Activated naive CD8-positive, alpha-beta T cell treated with anti-CD3 and anti-CD28 coated beads, Interleukin-2, amount 50 U/mL, for 24 hours (primary cell): ENCODE measurements around the gene OR51M1.
"Not testable (repeated sequence)": the region's sequence is repeated elsewhere in the genome, so short reads cannot be mapped to it uniquely, and the experiment has no call there.

Experiments used
- ATAC-seq: fragments of 150-1000 bp; cut with Tn5 transposase; one replicate; pipeline ENCODE4 v1.10.0; 2021
- DNase-seq: peaks from one replicate; pipeline ENCODE4 v3.0.0; 2021
- H3K27ac Mint-ChIP-seq: one replicate; pipeline ENCODE4 v1.8.0; 2021; ENCODE audit warnings: mild to moderate bottlenecking, mixed read lengths
- H3K27me3 Mint-ChIP-seq: one replicate; pipeline ENCODE4 v1.8.0; 2021; ENCODE audit warnings: mixed read lengths
- H3K36me3 Mint-ChIP-seq: one replicate; pipeline ENCODE4 v1.8.0; 2021; ENCODE audit warnings: low read depth, mixed read lengths
- H3K4me1 Mint-ChIP-seq: one replicate; pipeline ENCODE4 v1.8.0; 2021; ENCODE audit warnings: mixed read lengths
- H3K4me3 Mint-ChIP-seq: one replicate; pipeline ENCODE4 v1.8.0; 2021; ENCODE audit warnings: mild to moderate bottlenecking, moderate library complexity, mixed read lengths
- H3K9me3 Mint-ChIP-seq: one replicate; pipeline ENCODE4 v1.8.0; 2021; ENCODE audit warnings: mixed read lengths

The OR51M1 gene

GRCh38 chr11:5383576-5383975 lies at the start of gene OR51M1:
TSS of gene OR51M1 (plus strand) at chr11:5383812. CDS start at chr11:5389399, 5,587 bp downstream.
- Mint-ChIP-seq H3K27me3 (no peaks in the 10 kb centered on the region), H3K36me3 (no peaks in the 10 kb centered on the region), H3K4me3 (no peak within 1 kb of the TSS), H3K4me1 (no peaks in the 10 kb centered on the region), H3K9me3 (no peaks in the 10 kb centered on the region), H3K27ac (no peak within 1 kb of the TSS)
- no peak for ATAC-seq
- no peak for DNase-seq

GRCh38 chr11:5335170-5335569 lies 48.4 kb upstream of the OR51M1 start:
- DNase-seq: no peak
- no peak for ATAC-seq
- Mint-ChIP-seq H3K4me3 (no peak overlapping the region), H3K27ac (no peak overlapping the region), H3K27me3 (no peaks in the 10 kb centered on the region), H3K4me1 (no peaks in the 10 kb centered on the region), H3K36me3 (no peaks in the 10 kb centered on the region), H3K9me3 (no peaks in the 10 kb centered on the region)

- no peak overlapping the region for H3K27ac Mint-ChIP-seq
- no peak overlapping the region for H3K4me3 Mint-ChIP-seq
- no peaks in the 10 kb centered on the region for H3K4me1 Mint-ChIP-seq
- H3K27me3 Mint-ChIP-seq: no peaks in the 10 kb centered on the region
- H3K36me3 Mint-ChIP-seq: no peaks in the 10 kb centered on the region
- DNase-seq (no peak), ATAC-seq (no peak)
- H3K9me3 Mint-ChIP-seq: no peaks in the 10 kb centered on the region
Observed at GRCh38 chr11:5336331-5336730, 47.3 kb upstream of the OR51M1 start.

GRCh38 chr11:5337253-5337652 lies 46.4 kb upstream of the OR51M1 start:
- H3K9me3 Mint-ChIP-seq, H3K4me1 Mint-ChIP-seq, H3K4me3 Mint-ChIP-seq, H3K27me3 Mint-ChIP-seq, ATAC-seq, H3K27ac Mint-ChIP-seq, DNase-seq, H3K36me3 Mint-ChIP-seq: not testable (repeated sequence)

- H3K4me3 Mint-ChIP-seq: no peak overlapping the region
- no peaks in the 10 kb centered on the region for H3K9me3 Mint-ChIP-seq
- ATAC-seq: no peak
- no peaks in the 10 kb centered on the region for H3K36me3 Mint-ChIP-seq
- H3K27me3 Mint-ChIP-seq: no peaks in the 10 kb centered on the region
- H3K27ac Mint-ChIP-seq: no peak overlapping the region
- H3K4me1 Mint-ChIP-seq: no peaks in the 10 kb centered on the region
- DNase-seq: no peak
Observed at GRCh38 chr11:5339771-5340322, 43.8 kb upstream of the OR51M1 start.

- DNase-seq (no peak), ATAC-seq (no peak)
- Mint-ChIP-seq H3K4me3 (no peak within 1 kb of the TSS), H3K36me3 (no peaks in the 10 kb centered on the region), H3K27ac (no peak within 1 kb of the TSS), H3K4me1 (no peaks in the 10 kb centered on the region), H3K27me3 (peaks cover 5% of the 10 kb centered on the region), H3K9me3 (no peaks in the 10 kb centered on the region)
Observed at GRCh38 chr11:5343474-5344335, 39.9 kb upstream of the OR51M1 start, which contains the start of gene OR51B5. TSS of gene OR51B5 (minus strand) at chr11:5343524. CDS start at chr11:5343524, 0 bp downstream.

- no peak for DNase-seq
- Mint-ChIP-seq H3K9me3 (no peaks in the 10 kb centered on the region), H3K4me3 (no peak overlapping the region), H3K27ac (no peak overlapping the region), H3K36me3 (no peaks in the 10 kb centered on the region), H3K27me3 (peaks cover 6% of the 10 kb centered on the region), H3K4me1 (no peaks in the 10 kb centered on the region)
- no peak for ATAC-seq
Observed at GRCh38 chr11:5345831-5346230, 37.8 kb upstream of the OR51M1 start.

- H3K27ac Mint-ChIP-seq: no peak overlapping the region
- no peak for ATAC-seq
Observed at GRCh38 chr11:5348551-5349194, 34.9 kb upstream of the OR51M1 start.

GRCh38 chr11:5349550-5349949 lies 34.1 kb upstream of the OR51M1 start:
- DNase-seq: no peak
- H3K4me3 Mint-ChIP-seq: no peak overlapping the region

More at GRCh38 chr11:5348551-5349194, 34.9 kb upstream of the OR51M1 start:
- Mint-ChIP-seq H3K27me3 (peaks cover 8% of the 10 kb centered on the region), H3K36me3 (no peaks in the 10 kb centered on the region), H3K4me3 (no peak overlapping the region), H3K9me3 (no peaks in the 10 kb centered on the region), H3K4me1 (no peaks in the 10 kb centered on the region)
- no peak for DNase-seq

GRCh38 chr11:5351208-5351607 lies 32.4 kb upstream of the OR51M1 start, which contains the start of gene OR51B6:
TSS of gene OR51B6 (plus strand) at chr11:5351508. CDS start at chr11:5351508, 0 bp downstream.
- Mint-ChIP-seq H3K4me1 (no peaks in the 10 kb centered on the region), H3K27ac (no peak within 1 kb of the TSS), H3K9me3 (no peaks in the 10 kb centered on the region), H3K27me3 (peaks cover 8% of the 10 kb centered on the region), H3K36me3 (no peaks in the 10 kb centered on the region), H3K4me3 (no peak within 1 kb of the TSS)
- DNase-seq (no peak), ATAC-seq (no peak)

More at GRCh38 chr11:5349550-5349949, 34.1 kb upstream of the OR51M1 start:
- ATAC-seq: no peak
- Mint-ChIP-seq H3K36me3 (no peaks in the 10 kb centered on the region), H3K27ac (no peak overlapping the region), H3K27me3 (peaks cover 8% of the 10 kb centered on the region), H3K4me1 (no peaks in the 10 kb centered on the region), H3K9me3 (no peaks in the 10 kb centered on the region)

- H3K4me1 Mint-ChIP-seq, H3K9me3 Mint-ChIP-seq, H3K27me3 Mint-ChIP-seq, DNase-seq, H3K27ac Mint-ChIP-seq, H3K4me3 Mint-ChIP-seq, H3K36me3 Mint-ChIP-seq, ATAC-seq: not testable (repeated sequence)
Observed at GRCh38 chr11:5356031-5356430, 27.6 kb upstream of the OR51M1 start.

GRCh38 chr11:5362017-5362625 lies 21.5 kb upstream of the OR51M1 start:
- H3K27ac Mint-ChIP-seq: no peak overlapping the region
- H3K9me3 Mint-ChIP-seq: no peaks in the 10 kb centered on the region
- H3K4me3 Mint-ChIP-seq: no peak overlapping the region
- no peaks in the 10 kb centered on the region for H3K36me3 Mint-ChIP-seq
- DNase-seq (no peak), ATAC-seq (no peak)
- no peaks in the 10 kb centered on the region for H3K4me1 Mint-ChIP-seq
- H3K27me3 Mint-ChIP-seq: peaks cover 2% of the 10 kb centered on the region

GRCh38 chr11:5363679-5364078 lies 19.9 kb upstream of the OR51M1 start:
- no peaks in the 10 kb centered on the region for H3K4me1 Mint-ChIP-seq
- no peaks in the 10 kb centered on the region for H3K9me3 Mint-ChIP-seq
- DNase-seq: no peak
- no peak for ATAC-seq
- no peak overlapping the region for H3K27ac Mint-ChIP-seq
- H3K36me3 Mint-ChIP-seq: no peaks in the 10 kb centered on the region
- H3K4me3 Mint-ChIP-seq: no peak overlapping the region
- peaks cover 2% of the 10 kb centered on the region for H3K27me3 Mint-ChIP-seq

- H3K27ac Mint-ChIP-seq: no peak overlapping the region
- no peak overlapping the region for H3K4me3 Mint-ChIP-seq
- no peaks in the 10 kb centered on the region for H3K36me3 Mint-ChIP-seq
- H3K27me3 Mint-ChIP-seq: peaks cover 2% of the 10 kb centered on the region
- no peaks in the 10 kb centered on the region for H3K9me3 Mint-ChIP-seq
- no peak for DNase-seq
- no peaks in the 10 kb centered on the region for H3K4me1 Mint-ChIP-seq
- ATAC-seq: no peak
Observed at GRCh38 chr11:5364214-5364613, 19.4 kb upstream of the OR51M1 start.
